ENCODE data around the gene DBN1. TPM values are rescaled to one million over a fixed set of nuclear protein-coding genes. Genes with fewer than 3 reads are reported as not detected.
A peak's percentile ranks its signal among the peaks of the same experiment; 100 is the strongest.

Gene DBN1
- total and polyA plus RNA-seq, 2 of the 8 experiments (the other 6 are each of a cell fraction or from before 2014, with no cell fraction given), result 168 to 333 TPM

DNA sequence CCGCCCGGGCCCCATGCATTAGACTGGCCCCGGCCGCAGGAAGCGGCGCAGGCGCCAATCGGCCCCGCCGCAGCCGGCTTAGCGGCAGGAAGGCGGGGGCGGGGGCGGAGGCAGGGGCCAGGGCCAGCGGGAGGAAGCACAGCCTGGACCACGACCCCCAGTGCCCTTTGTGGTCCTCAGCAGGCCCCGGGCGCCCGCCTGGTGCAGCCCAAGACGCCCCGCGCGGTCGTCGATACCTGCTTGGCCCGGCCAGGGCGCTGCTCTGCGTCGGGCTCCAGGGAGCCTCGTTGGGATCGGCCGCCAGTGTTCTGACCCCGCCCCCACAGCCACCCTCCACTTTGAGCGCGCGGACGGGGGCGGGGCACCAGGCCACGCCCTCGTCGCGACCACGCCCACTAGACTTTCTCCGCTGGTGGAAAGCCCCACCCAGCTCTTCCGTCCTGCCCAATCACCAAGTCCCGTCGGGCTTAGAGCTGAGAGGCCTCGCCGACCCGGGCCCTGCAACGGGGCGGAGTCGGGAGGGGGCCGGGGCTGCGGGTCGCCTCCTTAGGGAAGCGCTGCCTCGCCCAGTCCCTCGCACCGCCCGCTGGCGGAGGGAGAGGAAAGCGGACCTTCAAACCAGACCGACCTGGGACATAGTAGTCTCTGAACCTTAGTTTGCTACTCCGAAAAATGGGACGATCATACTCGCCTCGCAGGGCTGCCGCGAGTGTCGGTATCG, 24.0 kb upstream of the DBN1 start, which contains the start of gene PDLIM7 (continued):
- TF ChIP-seq SIX5 (IDR thresholded peaks at IDR 0.05; ENCODE audit: low read depth, low read length) (no peak), KDM1A (IDR thresholded peaks at IDR 0.05; ENCODE audit: borderline replicate concordance, low read length) (peak; percentile 98), USF2 (IDR thresholded peaks at IDR 0.05; ENCODE audit: low read length) (no peak), GABPA (IDR thresholded peaks at IDR 0.05; ENCODE audit: borderline replicate concordance, insufficient read depth, low read length) (no peak), EZH2 (IDR thresholded peaks at IDR 0.05; ENCODE audit: low read depth, low read length, severe bottlenecking) (no peak), CHD1 (IDR thresholded peaks at IDR 0.05; ENCODE audit: low read depth, low read length) (no peak), ASH2L (IDR thresholded peaks at IDR 0.05; ENCODE audit: low read length) (peak; percentile 36), NANOG (IDR thresholded peaks at IDR 0.05; ENCODE audit: insufficient read depth, low read depth, low read length, poor library complexity, severe bottlenecking) (no peak), RBBP5 (IDR thresholded peaks at IDR 0.05; ENCODE audit: borderline replicate concordance, low read depth, low read length) (no peak), TAF1 (IDR thresholded peaks at IDR 0.05; ENCODE audit: low read depth, low read length) (peak; percentile 95), RNF2 (IDR thresholded peaks at IDR 0.05; ENCODE audit: borderline replicate concordance, low read depth, low read length, missing control alignments, poor library complexity, severe bottlenecking) (no peak), ATF3 (IDR thresholded peaks at IDR 0.05; ENCODE audit: insufficient read depth, low read depth, low read length) (no peak), SP4 (IDR thresholded peaks at IDR 0.05; ENCODE audit: low read length) (peak; percentile 84; the same call in 1 of the 2 replicates), GTF2F1 (IDR thresholded peaks at IDR 0.05; ENCODE audit: borderline replicate concordance, low read depth, low read length) (0 out of 2 replicates have a peak, but pooled peaks have one; percentile 62), RXRA (IDR thresholded peaks at IDR 0.05; ENCODE audit: insufficient read depth, low read depth, low read length) (no peak), ATF2 (IDR thresholded peaks at IDR 0.05; ENCODE audit: low read length) (no peak; the same call in 1 of the 2 replicates), TEAD4 (IDR thresholded peaks at IDR 0.05; ENCODE audit: low read depth, low read length) (no peak), TCF12 (IDR thresholded peaks at IDR 0.05; ENCODE audit: low read depth, low read length) (no peak), CHD2 (IDR thresholded peaks at IDR 0.05; ENCODE audit: low read length) (no peak), SIN3A (conservative IDR thresholded peaks at IDR 0.05 in 1 of 2, IDR thresholded peaks at IDR 0.05 in 1 of 2; ENCODE audit: low read depth in 1 of 2, low read length in 2 of 2) (0 out of 4 replicates have a peak, but pooled peaks of 1 of the 2 experiments have one; percentile 25)
